ENCODE measurements around the gene SBK1. TPM values are rescaled to one million over a fixed set of nuclear protein-coding genes. Genes with fewer than 3 reads are reported as not detected.

SBK1 gene
- total RNA-seq, 1 donor, result not detected

DNA sequence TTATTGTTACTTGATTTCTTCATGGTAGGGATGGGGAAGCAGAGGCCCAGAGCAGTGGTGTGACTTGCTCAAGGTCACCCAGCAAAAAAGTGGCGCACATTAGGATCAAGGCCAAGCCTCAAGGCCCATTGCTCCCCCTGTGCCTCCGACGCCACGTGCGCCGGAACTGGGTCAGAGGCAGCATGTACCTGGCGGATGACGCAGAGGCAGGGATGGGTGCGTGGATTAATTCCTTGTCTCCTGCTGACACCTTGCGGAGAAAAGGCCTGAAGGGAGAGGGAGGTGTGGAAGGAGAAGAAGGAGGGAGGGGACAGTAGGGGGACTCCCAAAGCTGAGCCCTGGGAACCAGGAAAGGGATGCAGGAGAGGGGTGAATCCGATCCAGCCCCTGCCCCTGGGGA, 18.5 kb downstream of the SBK1 start:
- DNase-seq (ENCODE audit: low read depth), result no peak
- no peak overlapping the region for H3K4me3 ChIP-seq (ENCODE audit: low read depth, low read length)
- TF ChIP-seq, protein P1, sequence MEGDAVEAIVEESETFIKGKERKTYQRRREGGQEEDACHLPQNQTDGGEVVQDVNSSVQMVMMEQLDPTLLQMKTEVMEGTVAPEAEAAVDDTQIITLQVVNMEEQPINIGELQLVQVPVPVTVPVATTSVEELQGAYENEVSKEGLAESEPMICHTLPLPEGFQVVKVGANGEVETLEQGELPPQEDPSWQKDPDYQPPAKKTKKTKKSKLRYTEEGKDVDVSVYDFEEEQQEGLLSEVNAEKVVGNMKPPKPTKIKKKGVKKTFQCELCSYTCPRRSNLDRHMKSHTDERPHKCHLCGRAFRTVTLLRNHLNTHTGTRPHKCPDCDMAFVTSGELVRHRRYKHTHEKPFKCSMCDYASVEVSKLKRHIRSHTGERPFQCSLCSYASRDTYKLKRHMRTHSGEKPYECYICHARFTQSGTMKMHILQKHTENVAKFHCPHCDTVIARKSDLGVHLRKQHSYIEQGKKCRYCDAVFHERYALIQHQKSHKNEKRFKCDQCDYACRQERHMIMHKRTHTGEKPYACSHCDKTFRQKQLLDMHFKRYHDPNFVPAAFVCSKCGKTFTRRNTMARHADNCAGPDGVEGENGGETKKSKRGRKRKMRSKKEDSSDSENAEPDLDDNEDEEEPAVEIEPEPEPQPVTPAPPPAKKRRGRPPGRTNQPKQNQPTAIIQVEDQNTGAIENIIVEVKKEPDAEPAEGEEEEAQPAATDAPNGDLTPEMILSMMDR (IDR thresholded peaks at IDR 0.05; ENCODE audit: insufficient read depth, low read depth, low read length), result no peak

DNA sequence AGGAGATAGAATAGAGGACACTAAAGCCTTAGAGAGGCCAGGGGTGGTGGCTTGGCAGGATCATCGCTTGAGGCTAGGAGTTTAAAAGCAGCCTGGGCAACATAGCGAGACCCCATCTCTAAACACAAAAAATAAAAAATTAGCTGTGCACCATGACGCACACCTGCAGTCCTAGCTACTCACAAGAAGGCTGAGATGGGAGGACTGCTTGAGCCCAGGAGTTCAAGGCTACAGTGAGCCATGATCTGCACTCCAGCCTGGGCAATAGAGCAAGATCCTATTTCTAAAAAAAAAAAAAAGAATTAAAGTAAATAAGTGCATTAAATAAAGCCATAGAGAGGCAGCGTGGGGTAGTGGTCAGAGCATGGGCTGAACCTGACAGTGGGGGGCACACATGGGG, 19.1 kb downstream of the SBK1 start:
- DNase-seq (ENCODE audit: low read depth), result no peak
- H3K4me3 ChIP-seq (ENCODE audit: low read depth, low read length), result no peak overlapping the region
- TF ChIP-seq, protein P1 (IDR thresholded peaks at IDR 0.05; ENCODE audit: insufficient read depth, low read depth, low read length), result no peak

DNA sequence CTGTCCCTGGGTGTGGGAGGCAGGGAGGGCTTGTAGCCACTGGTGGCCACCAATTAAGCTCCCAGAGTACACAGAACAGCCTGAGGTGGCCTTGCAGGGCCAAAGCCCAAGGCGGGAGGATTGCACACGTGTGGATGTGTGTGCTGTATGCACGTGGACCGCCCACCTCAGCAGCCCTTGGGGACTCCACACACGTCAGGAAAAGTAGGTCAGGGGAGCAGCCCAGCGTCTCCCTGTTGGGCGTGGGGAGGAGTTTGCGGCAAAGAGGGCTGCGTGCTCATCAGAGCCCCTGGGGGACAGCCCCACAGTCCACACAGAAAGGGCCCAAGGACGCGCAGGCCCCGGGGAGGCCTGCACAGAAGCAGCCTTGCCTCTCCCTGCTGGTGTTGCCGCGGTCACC, 19.6 kb downstream of the SBK1 start:
- H3K4me3 ChIP-seq (ENCODE audit: low read depth, low read length), result no peak overlapping the region
- no peak for DNase-seq (ENCODE audit: low read depth)
- TF ChIP-seq, protein P1 (IDR thresholded peaks at IDR 0.05; ENCODE audit: insufficient read depth, low read depth, low read length), result no peak

DNA sequence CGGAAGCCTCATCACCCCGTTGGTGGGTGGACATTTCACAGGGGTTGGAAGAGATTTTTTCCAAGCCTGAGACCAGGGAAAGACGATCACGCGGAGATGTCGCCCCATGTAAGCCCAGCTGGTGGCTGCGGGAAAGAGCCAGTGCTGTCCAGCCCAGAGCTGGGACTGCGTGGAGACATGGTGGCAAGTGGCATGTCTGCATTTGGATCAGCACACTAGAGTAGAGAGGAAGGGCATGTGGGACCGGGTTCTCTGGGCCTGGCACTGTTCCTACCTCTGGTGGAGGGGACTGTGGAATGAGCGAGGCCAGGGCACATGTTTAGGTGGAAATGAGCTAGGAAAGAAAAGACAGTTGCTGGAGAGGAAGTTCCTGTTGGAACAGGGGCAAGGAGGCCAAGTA, 20.0 kb downstream of the SBK1 start:
- DNase-seq (ENCODE audit: low read depth), result no peak
- TF ChIP-seq, protein P1 (IDR thresholded peaks at IDR 0.05; ENCODE audit: insufficient read depth, low read depth, low read length), result no peak

DNA sequence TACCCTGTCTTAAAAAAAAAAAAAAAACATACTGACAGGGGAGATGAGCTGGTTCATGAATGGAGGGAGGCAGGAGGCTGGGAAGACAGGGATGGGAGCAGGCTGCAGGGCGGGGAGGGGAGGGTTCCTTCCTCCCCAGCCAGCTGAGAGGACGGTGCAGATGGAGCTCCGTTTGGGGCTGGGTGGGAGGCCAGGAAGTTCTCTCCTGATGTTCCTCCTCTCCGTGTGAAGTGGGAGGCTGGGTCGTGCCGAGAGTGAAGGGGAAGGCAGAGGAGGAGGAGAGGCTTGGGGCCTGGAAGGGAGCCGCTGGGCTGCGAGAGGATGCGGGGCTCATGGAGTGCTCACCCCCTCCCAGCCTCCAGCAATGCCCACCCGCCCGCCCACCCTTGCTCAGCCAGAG, 21.3 kb downstream of the SBK1 start:
- no peak overlapping the region for H3K4me3 ChIP-seq (ENCODE audit: low read depth, low read length)
- TF ChIP-seq, protein P1 (IDR thresholded peaks at IDR 0.05; ENCODE audit: insufficient read depth, low read depth, low read length), result no peak
- DNase-seq (ENCODE audit: low read depth), result no peak

More for the DNA sequence above, 20.0 kb downstream of the SBK1 start:
- H3K4me3 ChIP-seq (ENCODE audit: low read depth, low read length), result no peak overlapping the region

DNA sequence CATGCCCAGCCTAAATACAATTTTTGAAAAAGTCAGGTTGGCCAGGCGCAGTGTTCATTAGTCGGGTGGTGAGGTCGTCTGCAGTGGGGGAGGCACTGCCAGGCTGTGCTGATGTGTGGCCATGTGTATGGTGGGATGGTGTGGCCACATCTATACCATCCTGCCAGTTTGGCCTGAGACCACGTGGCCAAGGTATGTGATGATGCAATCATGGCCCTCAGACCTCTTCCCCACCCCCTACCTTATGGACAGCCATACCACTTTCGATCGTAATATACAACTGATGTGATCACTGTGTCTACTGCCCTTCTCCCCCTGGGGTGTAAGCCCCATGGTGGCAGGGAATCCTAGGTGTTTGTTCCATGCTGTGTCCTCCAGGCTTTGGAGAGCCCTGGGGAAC, 23.7 kb downstream of the SBK1 start:
- H3K4me3 ChIP-seq (ENCODE audit: low read depth, low read length), result no peak overlapping the region
- no peak for DNase-seq (ENCODE audit: low read depth)
- TF ChIP-seq, protein P1 (IDR thresholded peaks at IDR 0.05; ENCODE audit: insufficient read depth, low read depth, low read length), result no peak
